Glomerular visceral epithelial cell (primary cell): ENCODE measurements around the gene SGF29.
"Not testable (repeated sequence)": the region's sequence is repeated elsewhere in the genome, so short reads cannot be mapped to it uniquely, and the experiment has no call there.

Experiments
- DNase-seq: peaks from one replicate; pipeline ENCODE4 v3.0.0-alpha.2; 2016; ENCODE audit errors: extremely low spot score

The SGF29 gene

DNA sequence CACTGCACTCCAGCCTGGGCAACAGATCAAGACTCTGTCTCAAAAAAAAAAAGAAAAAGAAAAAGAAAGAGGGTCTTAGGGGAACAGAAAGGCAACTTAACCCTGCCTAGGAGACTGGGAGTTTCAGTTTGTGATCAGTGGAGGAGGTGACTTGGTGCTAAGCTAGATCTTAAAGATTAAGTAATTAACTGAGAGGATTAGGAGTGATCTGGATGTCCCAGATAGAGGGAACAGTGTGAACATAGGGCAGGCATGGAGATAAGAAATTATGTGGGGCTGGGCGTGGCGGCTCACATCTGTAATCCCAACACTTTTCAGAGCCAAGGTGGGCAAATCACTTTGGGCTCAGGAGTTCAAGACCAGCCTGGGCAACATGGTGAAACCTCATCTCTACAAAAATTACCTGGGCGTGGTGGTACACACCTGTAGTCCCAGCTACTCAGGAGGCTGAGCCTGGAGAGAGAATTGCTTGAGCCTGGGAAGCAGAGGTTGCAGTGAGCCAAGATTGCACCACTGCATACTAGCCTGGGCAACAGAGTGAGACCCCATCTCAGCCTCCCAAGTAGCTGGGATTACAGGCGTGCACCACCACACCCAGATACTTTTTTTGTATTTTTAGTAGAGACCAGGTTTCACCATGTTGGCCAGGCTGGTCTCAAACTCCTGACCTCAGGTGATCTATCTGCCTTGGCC, 12.7 kb downstream of the SGF29 start:
- not testable (repeated sequence) for DNase-seq

DNA sequence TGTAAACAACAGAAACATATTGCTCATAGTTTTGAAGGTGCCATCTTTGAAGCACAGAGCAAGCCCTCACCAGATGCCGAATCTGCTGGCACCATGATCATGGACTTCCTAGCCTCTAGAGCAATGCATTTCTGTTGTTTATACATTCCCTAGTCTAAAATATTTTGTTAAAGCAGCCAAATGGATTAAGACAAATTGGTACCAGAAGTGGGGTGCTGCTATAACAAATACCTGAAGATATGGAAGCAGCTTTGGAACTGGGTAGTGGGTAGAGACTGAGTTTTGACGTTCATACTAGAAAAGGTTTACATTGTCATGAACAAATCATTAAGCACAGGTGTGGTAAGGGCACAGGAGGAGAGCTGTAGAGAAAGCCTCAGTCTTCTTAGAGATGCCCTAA, 13.6 kb downstream of the SGF29 start:
- DNase-seq, result no peak

DNA sequence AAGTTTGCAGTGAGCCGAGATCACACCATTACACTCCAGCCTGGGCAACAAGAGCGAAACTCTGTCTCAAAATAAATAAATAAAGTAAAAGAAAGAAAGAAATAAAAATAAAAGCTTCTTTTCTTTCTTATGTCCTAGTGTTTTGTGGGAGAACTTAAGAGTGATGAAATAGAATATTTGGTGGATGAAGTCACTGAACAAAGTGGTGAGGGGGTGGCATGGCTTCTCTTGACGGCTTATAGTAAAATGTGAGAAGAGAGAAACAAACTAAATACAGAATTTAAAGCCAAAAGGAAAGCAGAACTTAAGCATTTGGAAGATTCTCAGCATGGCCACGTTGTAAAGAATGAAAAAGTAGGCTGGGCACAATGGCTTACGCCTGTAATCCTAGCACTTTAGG, 15.3 kb downstream of the SGF29 start:
- DNase-seq, result no peak

DNA sequence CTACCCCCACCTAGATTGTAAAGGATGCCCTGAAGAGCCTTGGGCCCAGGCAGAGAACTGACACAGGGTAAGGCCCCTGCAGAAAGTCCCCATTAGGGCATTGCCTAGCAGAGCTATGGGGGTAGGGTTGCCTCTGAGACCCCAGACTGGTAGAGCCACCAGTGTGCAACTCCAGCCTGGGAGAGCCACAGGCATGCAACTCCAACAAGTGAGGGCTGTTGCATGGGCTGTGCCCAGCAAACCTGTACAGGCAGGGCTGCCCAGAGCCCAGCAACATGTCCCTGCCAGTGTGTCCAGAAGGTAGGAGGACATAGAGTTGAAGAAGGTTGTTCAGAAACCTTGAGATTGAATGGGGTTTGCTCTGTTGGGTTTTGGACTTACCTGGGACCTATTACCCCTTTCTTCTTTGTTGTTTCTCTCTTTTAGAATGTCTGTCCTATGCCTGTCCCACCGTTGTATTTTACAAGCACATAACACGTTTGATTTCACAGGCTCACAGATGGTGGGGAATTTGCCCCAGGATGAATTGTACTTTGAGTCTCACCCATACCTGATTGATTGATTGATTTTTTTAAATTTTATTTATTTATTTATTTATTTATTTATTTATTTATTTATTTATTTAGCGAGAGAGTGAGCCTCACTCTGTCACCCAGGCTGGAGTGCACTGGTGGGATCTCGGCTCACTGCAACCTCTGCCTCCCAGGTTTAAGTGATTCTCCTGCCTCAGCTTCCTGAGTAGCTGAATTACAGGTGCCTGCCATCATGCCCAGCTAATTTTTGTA, 16.4 kb downstream of the SGF29 start:
- DNase-seq, result no peak

DNA sequence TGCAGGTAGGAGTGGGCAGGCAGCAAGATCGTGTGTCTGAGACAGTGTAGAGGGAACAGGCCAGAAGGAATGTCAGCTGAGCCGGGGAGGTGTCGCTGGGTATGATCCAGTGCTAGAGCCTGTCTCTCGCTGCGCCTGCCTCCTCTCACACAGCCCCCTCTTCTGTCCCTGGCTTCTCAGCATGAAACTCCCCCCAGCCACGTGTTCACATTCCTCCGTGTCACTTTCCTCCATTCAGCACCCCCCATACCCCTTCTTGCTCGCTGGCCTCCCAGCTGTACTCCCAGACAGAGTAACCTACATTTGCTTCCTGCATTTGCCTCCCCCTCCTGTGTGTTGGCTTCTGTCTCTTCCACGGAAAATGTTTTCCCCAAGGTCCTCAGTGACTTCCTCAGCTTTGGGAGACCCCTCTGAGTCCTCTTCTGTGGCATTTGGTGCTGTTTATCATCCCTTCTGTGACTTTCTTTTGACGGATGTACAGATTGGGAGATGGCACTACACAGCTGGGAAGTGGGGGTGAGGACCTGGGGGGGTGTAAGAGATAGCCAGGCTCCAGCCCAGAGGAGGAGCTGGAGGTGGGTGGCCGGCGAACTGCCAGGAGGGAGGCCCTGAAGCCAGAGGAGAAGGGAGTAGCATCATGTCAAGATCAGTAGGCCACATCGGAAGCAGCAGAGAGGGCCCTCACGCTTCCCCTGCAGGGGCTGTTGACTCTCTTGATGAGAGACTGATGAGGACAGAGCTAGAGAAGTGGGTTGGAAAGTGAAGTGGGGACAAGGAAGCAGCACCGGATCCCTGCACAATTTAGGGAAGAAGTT, 19.2 kb downstream of the SGF29 start:
- no peak for DNase-seq

DNA sequence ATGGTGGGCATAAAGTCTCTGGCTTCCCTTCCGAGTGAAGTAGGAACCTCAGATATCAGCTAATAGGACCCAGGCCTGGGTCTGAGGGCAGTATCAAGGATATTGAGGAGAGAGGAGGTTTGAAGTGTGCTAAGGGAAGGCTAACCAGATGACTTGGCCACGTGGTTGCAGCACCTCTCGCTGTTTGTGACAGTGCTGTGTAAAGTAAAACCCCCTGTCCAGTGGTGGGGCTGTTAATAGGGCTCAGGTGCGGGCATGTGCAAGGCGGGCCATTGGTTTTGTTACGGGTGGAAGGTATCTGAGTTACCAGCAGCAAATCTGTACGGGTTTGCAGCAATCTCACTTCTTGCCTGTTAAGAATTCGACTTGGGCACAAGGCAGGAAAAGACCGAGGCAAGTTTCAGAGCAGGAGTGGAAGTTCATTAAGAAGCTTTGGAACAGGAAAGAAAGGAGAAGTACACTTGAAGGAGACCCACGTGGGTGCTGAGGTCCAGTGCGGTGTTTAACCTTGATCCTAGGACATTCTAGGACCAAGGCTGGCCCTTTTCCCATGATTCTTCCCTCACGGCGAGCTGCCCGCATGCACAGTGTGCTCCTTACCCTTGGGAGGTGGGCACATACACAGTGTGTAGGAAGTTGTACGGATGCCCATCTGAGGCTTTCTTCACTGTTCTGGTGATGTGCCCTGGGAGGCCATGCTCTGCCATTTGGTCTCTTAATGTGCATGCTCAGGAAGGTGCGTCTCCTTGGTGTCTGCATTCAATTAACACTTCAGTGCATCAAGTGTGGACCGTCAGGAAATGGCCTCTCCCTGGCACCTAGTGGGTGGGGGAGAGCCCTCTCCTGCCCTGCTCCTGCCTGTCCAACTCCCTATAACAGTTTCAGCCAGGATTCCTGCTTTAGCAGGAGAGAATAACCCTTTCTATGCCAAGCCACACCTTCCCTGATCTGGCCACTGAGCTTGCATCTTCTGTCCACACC, 20.3 kb downstream of the SGF29 start:
- DNase-seq, result no peak

DNA sequence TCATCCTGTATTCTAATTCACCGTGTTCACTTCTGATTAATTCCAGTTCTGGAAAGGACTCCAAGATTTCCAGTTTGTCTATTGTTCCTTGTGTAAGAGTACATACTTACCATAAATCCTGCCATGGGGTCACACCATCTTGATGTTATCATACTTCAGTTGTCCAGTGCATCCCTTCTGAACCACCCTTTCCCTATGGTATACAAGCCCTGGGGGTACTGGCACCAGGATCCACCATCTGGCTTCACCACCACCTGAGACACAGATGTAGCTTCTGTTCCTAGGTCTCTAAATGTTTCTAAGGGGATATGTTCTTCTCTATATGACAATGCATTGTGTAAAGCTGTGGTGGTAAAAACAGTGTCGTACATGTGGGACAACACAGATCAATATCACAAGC, 21.2 kb downstream of the SGF29 start:
- DNase-seq, result no peak

DNA sequence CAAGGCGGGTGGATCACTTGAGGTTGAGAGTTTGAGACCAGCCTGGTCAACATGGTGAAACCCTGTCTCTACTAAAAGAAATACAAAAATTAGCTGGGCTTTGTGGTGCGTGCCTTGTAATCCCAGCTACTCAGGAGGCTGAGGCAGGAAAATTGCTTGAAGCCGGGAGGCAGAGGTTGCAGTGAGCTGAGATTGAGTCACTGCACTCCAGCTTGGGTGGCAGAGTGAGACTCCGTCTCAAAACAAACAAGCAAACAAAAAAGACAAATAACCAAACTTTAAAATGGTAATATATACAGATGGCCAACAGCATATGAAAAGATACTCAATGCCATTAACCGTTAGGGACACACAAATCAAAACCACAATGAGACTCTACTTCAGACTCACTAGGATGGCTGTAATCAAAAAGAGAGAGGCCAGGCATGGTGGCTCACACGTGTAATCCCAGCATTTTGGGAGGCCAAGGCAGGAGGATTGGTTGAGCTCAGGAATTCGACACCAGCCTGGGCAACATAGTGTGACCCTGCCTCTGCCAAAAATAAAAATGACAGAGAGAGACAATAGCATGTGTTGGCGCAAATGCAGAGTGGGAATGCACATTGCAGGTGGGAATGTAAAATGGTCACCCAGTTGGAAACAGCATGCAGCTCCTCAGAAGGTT, 21.9 kb downstream of the SGF29 start:
- no peak for DNase-seq

DNA sequence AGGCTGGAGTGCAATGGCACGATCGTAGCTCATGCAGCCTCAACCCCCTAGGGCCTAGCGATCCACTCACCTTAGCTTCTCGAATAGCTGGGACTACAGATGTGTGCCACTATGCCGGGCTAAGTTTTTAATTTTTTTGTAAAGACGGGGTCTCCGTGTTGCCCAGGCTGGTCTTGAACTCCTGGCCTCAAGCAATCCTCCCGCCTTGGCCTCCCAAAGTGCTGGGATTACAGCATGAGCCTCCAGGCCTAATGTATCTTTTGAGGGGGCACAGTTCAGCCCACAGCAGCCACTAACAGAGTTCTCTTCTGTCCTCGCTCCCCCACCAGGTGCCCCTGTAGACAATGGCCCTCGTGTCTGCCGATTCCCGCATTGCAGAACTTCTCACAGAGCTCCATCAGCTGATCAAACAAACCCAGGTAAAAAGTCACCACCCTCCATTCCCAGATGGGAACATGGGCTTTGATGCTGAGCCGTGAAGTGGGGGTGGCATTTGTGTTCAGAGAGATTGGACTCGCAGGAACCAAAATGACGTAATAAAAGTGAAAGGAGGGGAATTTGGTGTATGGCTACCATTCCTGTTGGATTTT, 27.1 kb downstream of the SGF29 start:
- no peak for DNase-seq

DNA sequence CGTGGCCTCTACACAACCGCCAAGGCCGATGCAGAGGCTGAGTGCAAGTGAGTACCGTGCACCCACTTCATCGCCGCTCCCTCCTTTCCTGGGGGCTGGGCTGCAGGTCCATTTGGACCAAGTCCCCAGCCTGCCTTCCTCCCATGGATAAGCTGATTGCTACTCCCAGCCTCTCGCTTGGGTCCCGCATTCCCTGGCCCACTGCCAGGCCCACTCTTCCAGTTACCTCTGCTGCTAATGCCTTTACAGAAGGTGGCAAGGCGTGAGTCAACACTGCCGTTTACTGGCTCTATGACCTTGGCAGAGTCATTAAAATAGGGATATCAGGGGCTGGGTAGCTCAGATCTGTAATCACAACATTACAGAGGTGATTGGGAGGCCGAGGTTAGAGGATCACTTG, 32.0 kb downstream of the SGF29 start:
- peak; percentile 9 for DNase-seq

DNA sequence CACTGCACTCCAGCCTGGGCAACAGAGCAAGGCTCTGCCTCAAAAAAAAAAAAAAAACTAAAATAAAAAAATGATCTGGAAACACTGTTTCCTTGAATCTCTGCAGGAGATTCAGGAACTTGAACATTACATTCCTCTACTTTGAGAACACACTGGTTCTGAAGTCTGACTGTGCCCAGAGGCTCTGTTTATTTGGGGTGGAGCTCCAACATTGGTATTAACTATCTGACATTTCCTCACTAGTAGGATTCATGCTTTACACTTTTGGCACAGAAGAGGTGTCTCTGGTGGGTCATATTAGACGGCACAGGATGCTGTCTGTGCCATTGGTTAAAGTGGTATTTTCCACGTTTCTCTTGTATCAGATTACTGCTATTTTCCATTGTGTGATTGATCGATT, 32.7 kb downstream of the SGF29 start:
- no peak for DNase-seq

DNA sequence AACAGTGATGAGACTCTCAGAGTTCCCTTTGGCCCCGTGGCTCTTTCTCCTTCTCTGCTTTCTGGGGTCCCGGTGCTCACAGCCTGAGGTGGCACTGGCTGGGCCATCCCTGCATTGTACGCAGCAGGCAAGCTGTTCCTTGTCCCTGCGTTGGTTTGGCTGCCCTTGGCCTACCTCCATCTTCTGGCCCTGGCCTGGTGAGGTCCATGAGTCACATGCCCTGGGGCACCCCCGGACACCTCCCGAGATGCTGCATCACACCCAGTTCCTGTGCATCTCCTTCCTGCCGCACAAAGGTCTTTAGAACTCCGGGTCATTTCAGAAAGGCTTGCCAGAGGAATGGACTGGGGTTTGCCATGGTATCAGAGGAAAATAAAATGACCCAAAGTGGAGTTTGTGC, 33.7 kb downstream of the SGF29 start:
- no peak for DNase-seq

DNA sequence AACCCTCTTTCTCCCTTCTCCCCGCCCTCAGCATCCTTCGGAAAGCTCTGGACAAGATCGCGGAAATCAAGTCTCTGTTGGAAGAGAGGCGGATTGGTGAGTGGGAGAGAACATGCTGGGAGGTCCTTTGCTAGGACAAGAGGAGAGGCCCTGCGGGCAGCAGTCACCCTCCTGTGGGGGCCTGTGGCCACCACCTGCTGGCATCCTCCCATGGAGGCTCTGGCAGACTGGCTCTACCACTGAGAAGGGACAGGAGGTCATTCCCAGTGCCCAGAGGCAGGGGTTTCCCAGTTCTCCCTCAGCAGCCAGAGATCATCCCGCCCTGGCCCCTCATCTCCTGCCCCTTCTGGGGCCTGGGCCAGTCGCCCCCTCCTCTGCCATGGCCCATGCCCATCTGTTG, 35.3 kb downstream of the SGF29 start:
- no peak for DNase-seq

DNA sequence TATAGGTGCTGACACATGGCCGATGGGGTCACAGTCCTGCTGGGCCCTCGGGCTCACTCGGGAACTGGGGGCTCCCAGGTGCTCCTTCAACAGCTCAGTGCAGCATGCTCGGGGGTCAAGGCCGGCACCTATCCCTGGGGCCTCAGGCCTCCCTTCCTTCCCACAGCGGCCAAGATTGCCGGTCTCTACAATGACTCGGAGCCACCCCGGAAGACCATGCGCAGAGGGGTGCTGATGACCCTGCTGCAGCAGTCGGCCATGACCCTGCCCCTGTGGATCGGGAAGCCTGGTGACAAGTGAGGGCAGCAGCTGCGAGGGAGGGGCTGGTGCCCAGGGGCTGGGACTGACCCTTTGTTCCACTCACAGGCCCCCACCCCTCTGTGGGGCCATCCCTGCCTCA, 36.2 kb downstream of the SGF29 start:
- no peak for DNase-seq

DNA sequence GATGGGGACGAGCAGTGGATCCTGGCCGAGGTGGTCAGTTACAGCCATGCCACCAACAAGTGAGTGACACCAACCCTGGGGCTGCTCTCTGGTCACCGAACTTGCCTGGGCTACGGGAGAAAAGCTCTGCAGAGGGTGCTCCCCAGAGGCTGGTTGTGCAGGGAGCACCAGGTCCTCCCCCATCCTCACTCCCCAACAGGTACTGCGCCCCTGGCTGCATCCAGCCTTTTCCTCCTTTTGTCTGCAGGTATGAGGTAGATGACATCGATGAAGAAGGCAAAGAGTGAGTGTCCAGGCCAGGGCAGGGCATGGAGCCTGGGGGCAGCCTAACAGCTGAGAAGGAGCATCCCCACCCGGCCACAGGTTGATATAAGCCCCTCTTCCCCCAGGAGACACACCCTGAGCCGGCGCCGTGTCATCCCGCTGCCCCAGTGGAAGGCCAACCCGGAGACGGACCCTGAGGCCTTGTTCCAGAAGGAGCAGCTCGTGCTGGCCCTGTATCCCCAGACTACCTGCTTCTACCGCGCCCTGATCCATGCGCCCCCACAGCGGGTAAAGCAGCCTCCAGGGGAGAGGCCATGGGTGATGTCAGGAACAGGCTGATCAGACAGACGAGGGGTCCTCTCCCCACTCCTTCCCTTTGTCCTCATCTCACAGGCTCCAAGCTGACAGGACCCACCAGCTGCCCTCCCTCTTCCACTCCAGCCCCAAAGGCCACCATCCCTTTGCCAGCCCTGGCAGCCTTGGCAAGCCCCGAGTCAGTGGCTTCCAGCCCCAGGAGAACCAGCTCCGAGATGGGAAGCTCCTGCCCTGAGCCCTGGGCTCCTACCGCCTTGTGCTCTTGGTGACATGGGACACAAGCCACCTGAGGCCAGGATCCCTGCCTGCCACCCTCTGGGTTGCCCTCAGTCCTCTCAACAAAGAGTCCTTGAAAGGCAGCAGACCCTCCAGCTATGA, 36.9 kb downstream of the SGF29 start:
- no peak for DNase-seq

DNA sequence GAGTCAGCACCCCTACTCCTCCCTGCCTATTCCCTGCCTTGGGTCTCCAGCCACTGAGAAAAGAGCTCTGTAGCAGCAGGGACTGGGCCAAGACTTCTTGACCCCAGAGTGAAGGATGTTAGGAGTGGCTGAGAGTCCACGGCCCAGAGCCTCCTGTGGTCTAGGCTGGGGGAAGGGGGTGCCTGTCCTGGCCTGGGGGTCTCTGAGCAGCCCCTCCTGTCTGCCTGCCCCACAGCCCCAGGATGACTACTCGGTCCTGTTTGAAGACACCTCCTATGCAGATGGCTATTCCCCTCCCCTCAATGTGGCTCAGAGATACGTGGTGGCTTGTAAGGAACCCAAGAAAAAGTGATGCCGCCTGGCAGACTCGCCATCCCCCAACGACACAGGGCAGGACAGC, 37.6 kb downstream of the SGF29 start:
- DNase-seq, result no peak

DNA sequence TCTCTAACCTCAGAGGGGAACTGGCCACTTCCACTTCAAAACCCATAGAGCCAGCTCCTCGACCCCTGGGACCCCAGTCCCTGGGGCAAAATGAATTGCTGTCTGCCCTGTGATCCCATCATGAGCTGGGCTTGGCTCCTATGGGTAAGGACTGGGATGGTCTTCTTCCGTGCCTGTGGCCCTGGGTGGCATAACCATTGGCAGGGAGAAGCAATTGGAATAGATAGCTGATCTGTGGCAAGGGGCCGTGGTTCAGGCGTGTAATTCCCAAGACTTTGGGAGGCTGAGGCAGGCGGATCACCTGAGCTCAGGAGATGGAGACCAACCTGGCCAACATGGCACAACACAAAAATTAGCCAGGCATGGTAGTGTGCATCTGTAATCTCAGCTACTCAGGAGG, 38.8 kb downstream of the SGF29 start:
- no peak for DNase-seq

DNA sequence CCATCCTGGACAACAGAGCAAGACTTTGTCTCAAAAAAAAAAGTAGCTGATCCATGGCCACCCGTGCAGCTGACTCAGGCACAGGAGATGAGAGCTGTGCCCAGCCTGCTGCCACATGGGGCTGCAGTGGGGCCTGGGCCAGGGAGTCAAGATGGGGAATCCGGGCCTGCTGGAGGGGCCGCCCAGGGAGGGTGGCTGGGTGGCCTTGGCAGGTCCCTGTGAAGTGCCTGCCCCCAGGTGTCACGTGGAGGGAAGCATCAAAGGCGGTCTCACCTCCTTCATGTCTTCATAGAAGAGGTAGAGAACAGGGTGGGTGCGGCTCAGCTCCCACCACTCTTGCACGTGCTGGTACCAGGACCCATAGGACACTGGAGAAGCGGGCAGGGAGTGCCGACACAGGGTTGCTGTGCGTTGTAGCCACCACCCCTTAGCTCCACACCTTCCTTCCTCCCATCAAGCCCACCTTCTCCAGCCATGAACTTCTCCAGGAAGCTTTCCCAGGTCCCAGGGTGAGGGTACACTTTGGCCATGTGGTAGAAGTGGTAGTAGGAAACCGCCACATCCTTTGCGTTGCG, 39.3 kb downstream of the SGF29 start:
- DNase-seq, result no peak

DNA sequence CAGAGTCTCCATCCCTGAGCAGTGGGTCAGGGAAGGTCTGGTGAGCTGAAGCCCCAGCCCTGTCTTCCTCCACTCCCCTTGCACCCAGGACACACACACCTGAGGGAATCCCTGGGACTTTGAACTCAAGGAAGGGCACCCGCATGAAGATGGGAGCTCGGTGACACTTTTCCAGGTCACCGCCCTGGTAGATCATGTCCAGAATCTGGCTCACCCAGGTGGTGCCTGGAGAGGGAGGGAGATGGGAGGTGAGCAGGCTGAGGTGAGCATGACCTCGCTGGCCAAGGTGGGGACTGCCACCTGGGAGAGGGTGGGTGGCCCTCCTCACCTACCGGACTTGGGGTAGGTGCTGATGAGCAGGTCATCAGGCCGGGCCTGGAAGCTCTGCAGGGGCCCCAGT, 41.7 kb downstream of the SGF29 start:
- DNase-seq, result not testable (repeated sequence)
